ENCODE results near the gene MYNN.

Gene MYNN

GRCh38 chr3:169836078-169836941, 63.1 kb downstream of the MYNN start:
- DNase-seq = no peak

- no peak for DNase-seq
Measured at GRCh38 chr3:169836942-169837275, 63.7 kb downstream of the MYNN start.

GRCh38 chr3:169838511-169839030, 65.4 kb downstream of the MYNN start:
- no peak for DNase-seq

Data from NCI-H1417 (cell line).